COLO668 (cell line): Measurements from ENCODE around the gene PTPRJ.
"Not testable (repeated sequence)": the region's sequence is repeated elsewhere in the genome, so short reads cannot be mapped to it uniquely, and the experiment has no call there.

Experiments
- DNase-seq: peaks from one replicate; lab custom pipeline; 2025; ENCODE audit not compliant: unreplicated experiment; lab: John Stamatoyannopoulos, UW

The PTPRJ gene

GRCh38 chr11:48148749-48149148 lies 168.4 kb downstream of the PTPRJ start:
- no peak for DNase-seq

- DNase-seq = no peak
These were observed 169.9 kb downstream of the PTPRJ start for GRCh38 chr11:48150213-48150612.

- no peak for DNase-seq
These were observed 173.8 kb downstream of the PTPRJ start for GRCh38 chr11:48154151-48154550.

GRCh38 chr11:48161951-48162884 lies 181.9 kb downstream of the PTPRJ start:
- no peak for DNase-seq

GRCh38 chr11:48162885-48163268 lies 182.5 kb downstream of the PTPRJ start:
- no peak for DNase-seq

GRCh38 chr11:48163360-48164100 lies 183.2 kb downstream of the PTPRJ start:
- no peak for DNase-seq

- no peak for DNase-seq
These were observed 184.5 kb downstream of the PTPRJ start for GRCh38 chr11:48164836-48165235.

- no peak for DNase-seq
These were observed 185.1 kb downstream of the PTPRJ start for GRCh38 chr11:48165426-48165825.

- no peak for DNase-seq
These were observed 187.0 kb downstream of the PTPRJ start for GRCh38 chr11:48167380-48167779.

- DNase-seq = no peak
These were observed 188.5 kb downstream of the PTPRJ start for GRCh38 chr11:48168815-48169214.

GRCh38 chr11:48169259-48169658 lies 188.9 kb downstream of the PTPRJ start:
- DNase-seq = no peak

GRCh38 chr11:48169717-48170116 lies 189.4 kb downstream of the PTPRJ start:
- no peak for DNase-seq

- DNase-seq = no peak
These were observed 190.2 kb downstream of the PTPRJ start for GRCh38 chr11:48170241-48171233.

- DNase-seq = peak; percentile 66
These were observed 192.7 kb downstream of the PTPRJ start for GRCh38 chr11:48172818-48173609.

- no peak for DNase-seq
These were observed 197.3 kb downstream of the PTPRJ start for GRCh38 chr11:48177661-48178060.

GRCh38 chr11:48180627-48181026 lies 200.3 kb downstream of the PTPRJ start:
- no peak for DNase-seq

GRCh38 chr11:48182860-48183526 lies 202.6 kb downstream of the PTPRJ start:
- DNase-seq = no peak

- DNase-seq = no peak
These were observed 204.1 kb downstream of the PTPRJ start for GRCh38 chr11:48184452-48184851.

GRCh38 chr11:48190906-48191654 lies 210.7 kb downstream of the PTPRJ start:
- DNase-seq = not testable (repeated sequence)
